Peyer's patch (tissue), 4 donors: ENCODE measurements around the gene TMA16.
A peak's percentile ranks its signal among the peaks of the same experiment; 100 is the strongest.

Source experiments
- CTCF ChIP-seq, 6 experiments: fragments of 450-650 bp in 4 of 6; fragments of 200-600 bp in 2 of 6; sonication (generic) in 1 of 6; IDR thresholded peaks; one replicate each; pipeline ENCODE4 v1.5.1; 2017 to 2019; ENCODE audit warnings: antibody characterized with exemption in 6 of 6, mild to moderate bottlenecking in 3 of 6, moderate library complexity in 1 of 6
- POLR2A ChIP-seq, 2 donors: fragments of 450-650 bp; IDR thresholded peaks; one replicate each; pipeline ENCODE4 v1.5.1; 2017; ENCODE audit warnings: antibody characterized with exemption in 2 of 2, mild to moderate bottlenecking in 2 of 2, moderate library complexity in 2 of 2

- TF ChIP-seq CTCF (IDR thresholded peaks at IDR 0.05) (peak; percentile 61 to 89 (median 72)), POLR2A (IDR thresholded peaks at IDR 0.05) (no peak)
These were observed 50.0 kb downstream of the TMA16 start for GRCh38 chr4:163544407-163545038.
